ENCODE measurements around the gene KRT9.

DNA sequence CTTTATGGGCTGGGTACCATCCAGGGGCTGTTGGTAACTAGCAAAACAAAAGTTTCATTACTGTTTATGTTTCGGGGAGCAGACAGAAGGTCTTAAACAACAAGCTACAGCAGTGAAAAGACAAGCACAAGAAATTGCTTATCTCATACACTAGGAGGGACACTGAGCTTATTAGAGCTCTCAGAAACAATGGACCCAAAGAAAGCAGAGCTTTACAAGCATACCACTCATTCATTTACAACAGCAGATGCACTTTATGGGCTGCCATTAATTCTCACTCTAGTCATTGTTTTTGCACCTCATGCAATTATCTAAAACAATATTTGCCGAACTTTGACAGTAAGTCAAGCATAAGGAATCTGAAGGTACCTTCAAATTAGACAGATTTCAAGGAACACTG is 30.7 kb upstream of the KRT9 start:
- TF ChIP-seq, protein P1, sequence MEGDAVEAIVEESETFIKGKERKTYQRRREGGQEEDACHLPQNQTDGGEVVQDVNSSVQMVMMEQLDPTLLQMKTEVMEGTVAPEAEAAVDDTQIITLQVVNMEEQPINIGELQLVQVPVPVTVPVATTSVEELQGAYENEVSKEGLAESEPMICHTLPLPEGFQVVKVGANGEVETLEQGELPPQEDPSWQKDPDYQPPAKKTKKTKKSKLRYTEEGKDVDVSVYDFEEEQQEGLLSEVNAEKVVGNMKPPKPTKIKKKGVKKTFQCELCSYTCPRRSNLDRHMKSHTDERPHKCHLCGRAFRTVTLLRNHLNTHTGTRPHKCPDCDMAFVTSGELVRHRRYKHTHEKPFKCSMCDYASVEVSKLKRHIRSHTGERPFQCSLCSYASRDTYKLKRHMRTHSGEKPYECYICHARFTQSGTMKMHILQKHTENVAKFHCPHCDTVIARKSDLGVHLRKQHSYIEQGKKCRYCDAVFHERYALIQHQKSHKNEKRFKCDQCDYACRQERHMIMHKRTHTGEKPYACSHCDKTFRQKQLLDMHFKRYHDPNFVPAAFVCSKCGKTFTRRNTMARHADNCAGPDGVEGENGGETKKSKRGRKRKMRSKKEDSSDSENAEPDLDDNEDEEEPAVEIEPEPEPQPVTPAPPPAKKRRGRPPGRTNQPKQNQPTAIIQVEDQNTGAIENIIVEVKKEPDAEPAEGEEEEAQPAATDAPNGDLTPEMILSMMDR (IDR thresholded peaks at IDR 0.05): no peak
- no peak for TF ChIP-seq POLR2AphosphoS5 (IDR thresholded peaks at IDR 0.05)
- no peak for TF ChIP-seq POLR2A (IDR thresholded peaks at IDR 0.05)

Data from prostate gland (tissue), 2 donors.